Retinal pigment epithelial cell (primary cell): ENCODE measurements around the gene ZNF200.

Experiments used
- DNase-seq: peaks from one replicate; pipeline ENCODE4 v3.0.0-alpha.2; 2010; ENCODE audit warnings: low read depth
- H3K4me3 ChIP-seq: 2 replicates; pipeline ENCODE4 v1.5.1; 2011; ENCODE audit warnings: mild to moderate bottlenecking, low read length, control low read depth, moderate library complexity
- TF ChIP-seq, protein P1 (sequence below): conservative IDR thresholded peaks from 2 replicates; pipeline ENCODE4 v1.5.1; 2011; ENCODE audit warnings: low read depth, low read length, control low read depth, inconsistent platforms

ZNF200 gene

GRCh38 chr16:3195975-3196374 lies 39.0 kb downstream of the ZNF200 start:
- H3K4me3 ChIP-seq: no peak overlapping the region
- DNase-seq: no peak
- TF ChIP-seq, protein P1, sequence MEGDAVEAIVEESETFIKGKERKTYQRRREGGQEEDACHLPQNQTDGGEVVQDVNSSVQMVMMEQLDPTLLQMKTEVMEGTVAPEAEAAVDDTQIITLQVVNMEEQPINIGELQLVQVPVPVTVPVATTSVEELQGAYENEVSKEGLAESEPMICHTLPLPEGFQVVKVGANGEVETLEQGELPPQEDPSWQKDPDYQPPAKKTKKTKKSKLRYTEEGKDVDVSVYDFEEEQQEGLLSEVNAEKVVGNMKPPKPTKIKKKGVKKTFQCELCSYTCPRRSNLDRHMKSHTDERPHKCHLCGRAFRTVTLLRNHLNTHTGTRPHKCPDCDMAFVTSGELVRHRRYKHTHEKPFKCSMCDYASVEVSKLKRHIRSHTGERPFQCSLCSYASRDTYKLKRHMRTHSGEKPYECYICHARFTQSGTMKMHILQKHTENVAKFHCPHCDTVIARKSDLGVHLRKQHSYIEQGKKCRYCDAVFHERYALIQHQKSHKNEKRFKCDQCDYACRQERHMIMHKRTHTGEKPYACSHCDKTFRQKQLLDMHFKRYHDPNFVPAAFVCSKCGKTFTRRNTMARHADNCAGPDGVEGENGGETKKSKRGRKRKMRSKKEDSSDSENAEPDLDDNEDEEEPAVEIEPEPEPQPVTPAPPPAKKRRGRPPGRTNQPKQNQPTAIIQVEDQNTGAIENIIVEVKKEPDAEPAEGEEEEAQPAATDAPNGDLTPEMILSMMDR: no peak

DNA sequence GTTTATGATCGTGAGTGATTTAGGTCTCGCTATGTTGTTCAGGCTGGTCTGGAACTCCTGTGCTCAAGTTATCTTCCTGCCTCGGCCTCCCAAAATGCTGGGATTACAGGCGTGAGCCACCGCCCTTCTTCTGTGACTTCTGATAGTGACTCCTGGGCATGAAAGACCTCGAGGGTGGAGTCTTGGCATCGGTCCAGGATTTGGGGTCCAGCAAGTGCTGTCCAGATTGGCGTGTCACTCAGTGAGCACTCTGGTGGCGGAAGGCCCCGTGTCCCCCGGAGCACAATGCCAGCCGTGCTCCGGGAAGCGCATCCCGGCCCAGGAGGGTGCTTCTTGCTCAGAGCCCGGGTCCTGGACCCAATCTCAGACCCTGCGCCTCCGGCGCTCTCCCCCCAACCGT lies 40.2 kb downstream of the ZNF200 start:
- TF ChIP-seq, protein P1: no peak
- no peak overlapping the region for H3K4me3 ChIP-seq
- DNase-seq: no peak

- DNase-seq: no peak
- H3K4me3 ChIP-seq: no peak overlapping the region
- TF ChIP-seq, protein P1: no peak
Measured at GRCh38 chr16:3193221-3194212, 41.4 kb downstream of the ZNF200 start.

GRCh38 chr16:3192476-3193019 lies 42.4 kb downstream of the ZNF200 start:
- TF ChIP-seq, protein P1: no peak
- no peak for DNase-seq
- no peak overlapping the region for H3K4me3 ChIP-seq

- peak overlapping the region; percentile 46 for H3K4me3 ChIP-seq
- no peak for DNase-seq
- TF ChIP-seq, protein P1: no peak
Measured at GRCh38 chr16:3190949-3191353, 44.0 kb downstream of the ZNF200 start.

- H3K4me3 ChIP-seq: no peak overlapping the region
- TF ChIP-seq, protein P1: no peak
- no peak for DNase-seq
Measured at GRCh38 chr16:3189869-3190268, 45.1 kb downstream of the ZNF200 start.
